ENCODE results near the gene NDUFA12.
"Not testable (repeated sequence)": the region's sequence is repeated elsewhere in the genome, so short reads cannot be mapped to it uniquely, and the experiment has no call there.

The NDUFA12 gene

DNA sequence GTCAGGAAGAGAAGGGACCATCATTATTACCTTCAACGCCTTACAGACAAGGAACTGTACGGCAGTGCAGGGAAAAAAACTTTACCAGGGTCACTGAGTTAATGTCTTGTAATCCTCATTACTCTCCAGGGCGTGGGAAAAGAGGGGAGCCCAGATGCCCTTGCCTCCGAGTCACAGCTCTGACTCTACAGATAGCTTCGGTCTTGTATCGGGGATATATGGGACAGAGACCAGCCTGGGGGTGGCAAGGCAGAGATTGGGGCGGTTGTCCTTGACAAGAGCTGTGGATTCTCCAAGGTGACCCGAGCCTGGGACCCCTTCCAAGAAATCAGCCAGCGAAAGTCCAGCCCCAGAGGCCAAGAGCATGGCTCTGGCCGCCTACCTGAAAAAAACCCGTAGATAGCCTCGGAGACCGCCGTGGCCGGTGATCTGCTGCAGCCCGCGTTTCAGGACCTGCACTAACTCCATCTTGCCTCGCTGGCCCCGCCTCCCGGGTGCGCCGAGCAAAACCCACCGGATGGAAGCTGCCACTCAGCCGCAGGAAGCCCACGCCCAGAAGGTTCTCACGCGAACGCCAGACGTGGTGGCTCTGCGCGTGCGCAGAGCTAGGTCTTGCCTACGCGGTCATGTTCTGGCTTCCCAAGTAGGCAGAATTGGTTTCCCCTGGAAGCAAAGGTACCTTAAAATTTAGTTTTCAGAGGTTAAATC lies at the start of gene NDUFA12:
TSS of gene NDUFA12 (minus strand) at position 485 of the 708 bp plus-strand sequence. CDS start at position 468, 17 bp downstream.
- DNase-seq = peak; percentile 86

DNA sequence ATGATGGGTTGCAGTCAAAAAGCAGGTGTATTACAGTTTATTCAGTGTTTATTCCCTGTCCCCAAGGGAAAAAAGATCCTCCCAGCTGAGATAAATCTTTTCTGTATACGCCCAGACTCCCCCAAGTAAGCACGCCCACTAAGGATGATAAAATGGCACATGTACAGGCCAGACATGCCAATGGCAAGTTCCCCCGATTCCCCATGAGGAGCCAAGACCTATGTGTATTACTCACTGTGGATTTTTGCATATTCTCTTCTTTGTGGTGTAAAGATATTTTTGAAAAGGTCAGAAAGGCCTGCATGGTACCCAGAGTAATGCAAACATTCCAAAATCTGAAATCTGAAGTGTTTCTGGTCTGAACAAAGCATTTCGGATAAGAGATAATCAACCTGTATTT lies 47.7 kb upstream of the NDUFA12 start:
- no peak for DNase-seq

DNA sequence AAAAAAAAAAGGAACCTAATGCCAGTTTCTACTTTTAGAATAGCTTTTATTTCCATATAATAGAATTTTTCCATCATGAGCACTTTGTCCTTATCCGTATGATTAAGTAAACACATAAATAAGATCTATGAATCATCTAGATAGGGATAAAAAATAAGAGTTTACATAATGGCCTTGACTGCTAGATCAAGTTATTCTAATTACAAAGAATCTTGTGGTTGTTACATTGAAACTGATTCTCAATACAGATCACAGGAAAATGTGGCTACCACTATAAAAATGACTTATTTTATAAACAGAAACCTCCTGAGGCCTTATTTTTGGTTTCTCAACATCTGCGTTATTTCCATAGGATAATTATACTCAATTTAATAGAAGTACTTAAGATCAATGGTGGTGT lies 34.4 kb upstream of the NDUFA12 start:
- no peak for DNase-seq

DNA sequence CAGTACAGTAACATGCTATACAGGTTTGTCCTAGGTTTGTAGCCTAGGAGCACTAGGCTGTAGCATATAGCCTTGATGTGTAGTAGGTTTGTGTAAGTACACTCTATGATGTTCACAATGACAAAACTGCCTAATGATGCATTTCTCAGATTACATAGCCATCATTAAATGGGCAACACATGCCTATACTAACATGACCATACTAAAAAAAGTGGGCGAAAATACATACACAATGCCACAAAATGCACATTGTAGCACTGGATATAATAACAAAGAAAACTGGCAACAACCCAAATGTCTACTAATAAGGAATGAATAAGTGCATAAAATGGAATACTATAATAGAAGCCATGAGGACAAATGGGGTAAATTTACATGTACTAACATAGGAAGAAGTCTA lies 31.3 kb upstream of the NDUFA12 start:
- DNase-seq = no peak

DNA sequence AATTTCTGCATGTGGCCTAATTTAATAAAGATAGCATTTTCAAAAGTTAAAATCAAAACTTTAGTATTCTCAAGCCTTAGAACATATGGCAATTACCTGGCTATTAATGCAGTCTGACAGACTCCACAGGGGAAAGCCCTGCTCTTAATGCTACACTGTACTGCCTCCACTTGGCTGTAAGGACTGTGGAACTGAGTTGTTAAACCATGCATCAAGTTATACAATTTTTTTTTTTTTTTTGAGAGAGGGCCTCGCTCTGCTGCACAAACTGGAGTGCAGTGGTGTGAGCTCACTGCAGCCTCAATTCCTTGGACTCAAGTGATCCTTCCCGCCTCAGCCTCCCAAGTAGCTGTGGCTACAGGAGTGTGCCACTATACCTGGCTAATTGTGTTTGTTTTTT lies 19.0 kb upstream of the NDUFA12 start:
- DNase-seq = no peak

DNA sequence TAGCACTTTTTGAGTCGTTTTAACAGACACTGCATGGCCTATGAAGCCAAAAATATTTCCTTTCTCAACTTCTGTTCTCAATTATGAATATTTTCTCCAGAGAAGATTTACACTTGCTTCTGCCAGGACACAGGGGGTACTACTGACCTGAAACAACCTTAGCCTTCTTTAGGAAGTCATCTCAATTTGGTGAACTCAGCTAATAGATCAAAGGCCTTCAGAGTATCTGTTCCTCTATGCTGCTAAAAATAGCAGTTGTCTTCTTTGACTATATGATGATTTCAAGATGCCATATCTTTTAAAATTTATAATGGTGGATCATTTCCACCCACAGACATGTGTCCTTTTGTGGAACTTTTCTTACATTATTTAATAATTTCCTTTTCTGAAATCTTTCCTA lies 14.0 kb upstream of the NDUFA12 start:
- no peak for DNase-seq

DNA sequence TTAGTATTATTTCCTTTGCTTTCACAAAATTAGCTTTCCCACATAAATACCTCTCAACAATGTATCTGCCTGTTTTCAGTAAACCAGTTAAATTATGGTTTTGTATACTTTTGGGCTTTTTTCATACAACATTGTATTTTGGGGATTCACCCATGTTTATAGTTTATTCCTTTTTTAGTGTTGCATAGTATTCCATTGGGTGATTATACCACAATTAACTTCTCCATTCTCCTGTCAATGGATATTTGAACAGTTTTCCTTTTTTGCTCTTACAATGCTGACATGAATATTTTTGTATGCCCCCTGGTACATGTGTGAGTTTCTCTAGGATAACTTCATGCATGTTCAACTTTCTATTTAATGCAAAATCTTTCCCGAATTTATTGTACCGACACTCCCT lies 12.6 kb upstream of the NDUFA12 start:
- no peak for DNase-seq

DNA sequence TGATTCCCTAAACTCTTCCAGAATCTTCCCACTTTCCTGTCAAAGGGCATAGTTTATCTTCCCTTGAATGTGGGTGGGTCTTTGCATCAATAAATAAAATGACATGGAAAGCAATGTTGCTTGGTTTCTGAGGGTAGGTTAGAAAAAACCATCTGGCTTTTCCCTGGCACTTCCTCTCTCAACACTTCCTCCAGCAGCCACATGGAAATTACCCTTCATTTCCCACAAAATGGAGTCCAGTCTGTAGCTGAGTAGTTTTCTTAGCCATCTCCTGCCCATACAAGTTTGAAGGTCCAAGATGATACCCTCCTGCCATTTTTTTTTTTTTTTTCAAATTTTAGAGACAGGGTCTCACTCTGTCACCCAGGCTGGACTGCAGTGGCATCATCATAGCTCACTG lies 11.1 kb upstream of the NDUFA12 start:
- no peak for DNase-seq

DNA sequence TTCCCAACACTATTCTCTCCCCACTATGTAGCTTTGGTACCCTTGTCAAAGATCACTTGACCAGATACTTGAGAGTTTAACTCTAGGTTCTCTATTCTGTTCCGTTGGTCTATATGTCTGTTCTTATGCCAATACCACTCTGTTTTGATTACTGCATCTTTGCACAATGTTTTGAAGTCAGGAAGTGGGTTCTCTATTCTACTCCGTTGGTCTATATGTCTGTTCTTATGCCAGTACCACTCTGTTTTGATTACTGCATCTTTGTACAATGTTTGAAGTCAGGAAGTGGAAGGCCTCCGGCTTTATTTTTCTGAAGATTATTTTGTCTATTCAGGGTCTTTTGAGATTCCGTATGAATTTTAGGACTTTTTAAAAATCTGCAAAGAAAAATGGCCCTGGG lies 2.7 kb upstream of the NDUFA12 start:
- no peak for DNase-seq

DNA sequence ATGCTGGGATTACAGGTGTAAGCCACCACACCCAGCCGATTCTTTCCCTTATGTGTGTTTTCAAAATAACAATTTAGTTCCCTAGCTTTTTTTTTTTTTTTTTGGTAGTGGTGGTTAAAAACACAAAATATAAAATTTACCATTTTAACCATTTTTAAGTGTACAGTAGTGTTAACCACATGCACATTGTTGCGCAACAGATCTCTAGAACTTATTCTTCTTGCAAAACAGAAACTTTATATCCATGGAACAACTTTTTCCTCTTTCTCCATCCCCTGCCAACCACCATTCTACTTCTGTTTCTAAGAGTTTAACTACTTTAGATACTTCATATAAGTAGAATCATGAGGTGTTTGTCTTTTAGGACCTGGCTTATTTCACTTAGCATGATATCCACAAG lies 1.1 kb upstream of the NDUFA12 start:
- DNase-seq = no peak

DNA sequence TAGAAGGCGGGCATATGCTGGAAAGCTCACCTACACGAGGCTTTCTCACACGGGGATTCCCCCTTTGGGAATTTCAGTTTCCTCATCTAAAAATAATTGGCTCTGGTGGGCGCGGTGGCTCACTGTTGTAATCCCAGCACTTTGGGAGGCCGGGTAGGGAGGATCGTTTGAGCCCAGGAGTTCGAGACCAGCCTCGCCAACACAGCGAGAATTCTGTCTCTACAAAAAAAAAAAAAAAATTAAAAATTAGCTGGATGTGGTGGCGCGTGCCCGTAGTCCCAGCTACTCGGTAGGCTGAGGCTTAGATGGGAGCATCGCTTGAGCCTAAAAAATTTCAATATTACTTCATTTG lies 400 bp upstream of the NDUFA12 start:
- DNase-seq = no peak

DNA sequence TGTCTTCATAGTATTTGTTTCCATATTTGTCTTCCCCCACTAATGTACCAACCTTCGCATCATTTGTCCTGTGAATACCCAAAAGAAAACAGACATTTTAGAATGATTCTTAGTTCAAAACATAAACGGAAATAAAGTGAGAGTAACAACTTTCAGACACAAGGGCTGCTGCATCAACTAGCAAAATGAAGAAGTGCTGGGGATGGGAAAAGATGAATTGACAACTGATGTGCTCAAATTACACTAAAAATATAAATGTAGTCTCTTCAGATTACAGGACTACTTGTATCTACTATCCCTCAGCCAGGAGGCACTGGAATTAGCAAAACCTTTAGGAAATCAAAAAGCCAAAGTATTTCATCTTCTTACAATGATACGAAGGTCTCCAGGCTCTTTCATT lies 743 bp downstream of the NDUFA12 start:
- no peak for DNase-seq

DNA sequence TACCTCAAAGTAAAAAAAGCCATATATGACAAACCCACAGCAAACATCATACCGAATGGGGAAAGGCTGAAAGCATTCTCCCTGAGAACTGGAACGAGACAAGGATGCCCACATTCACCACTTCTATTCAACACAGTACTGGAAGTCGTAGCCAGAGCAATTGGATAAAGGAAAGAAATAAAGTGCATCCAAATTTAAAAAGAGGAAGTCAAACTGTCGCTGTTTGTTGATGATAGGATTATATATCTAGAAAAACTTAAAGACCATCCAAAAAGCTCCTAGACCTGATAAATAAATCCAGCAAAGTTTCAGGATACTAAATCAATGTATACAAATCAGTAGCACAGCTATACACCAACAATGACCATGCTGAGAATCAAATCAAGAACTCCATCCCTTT lies 5.2 kb downstream of the NDUFA12 start:
- DNase-seq = no peak

DNA sequence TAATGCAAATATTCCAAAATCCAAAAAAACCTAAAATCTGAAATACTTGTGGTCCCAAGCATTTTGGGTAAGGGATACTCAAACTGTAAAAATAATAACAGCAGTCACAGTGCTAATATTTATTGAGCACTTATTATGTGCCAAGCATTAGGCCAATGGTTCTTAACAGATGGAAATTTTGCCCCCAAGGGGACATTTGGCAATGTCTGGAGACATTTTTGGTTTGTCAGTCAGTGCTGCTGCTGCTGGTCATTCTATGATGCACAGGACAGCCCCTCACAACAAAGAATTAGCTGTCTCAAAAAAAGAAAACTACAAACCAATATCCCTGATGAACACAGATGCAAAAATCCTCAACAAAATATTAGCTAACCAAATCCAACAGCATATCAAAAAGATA lies 5.8 kb downstream of the NDUFA12 start:
- DNase-seq = no peak

DNA sequence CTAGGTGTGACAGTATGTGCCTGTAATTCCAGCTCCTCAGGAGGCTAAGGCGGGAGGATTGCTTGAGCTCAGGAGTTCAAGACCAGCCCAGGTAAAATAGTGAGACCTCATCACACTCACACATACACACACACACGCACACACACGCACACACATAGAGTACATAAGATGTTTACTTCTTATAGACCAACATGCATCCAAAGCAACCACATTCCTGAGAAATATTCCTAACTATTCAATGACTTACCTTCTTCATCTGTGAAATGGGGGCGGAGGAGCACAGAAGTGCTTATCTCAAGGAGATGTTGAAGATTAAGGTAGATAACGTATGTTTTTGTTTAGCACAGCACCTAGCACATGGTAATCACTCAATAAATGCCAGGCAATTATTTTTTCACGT lies 6.4 kb downstream of the NDUFA12 start:
- no peak for DNase-seq

DNA sequence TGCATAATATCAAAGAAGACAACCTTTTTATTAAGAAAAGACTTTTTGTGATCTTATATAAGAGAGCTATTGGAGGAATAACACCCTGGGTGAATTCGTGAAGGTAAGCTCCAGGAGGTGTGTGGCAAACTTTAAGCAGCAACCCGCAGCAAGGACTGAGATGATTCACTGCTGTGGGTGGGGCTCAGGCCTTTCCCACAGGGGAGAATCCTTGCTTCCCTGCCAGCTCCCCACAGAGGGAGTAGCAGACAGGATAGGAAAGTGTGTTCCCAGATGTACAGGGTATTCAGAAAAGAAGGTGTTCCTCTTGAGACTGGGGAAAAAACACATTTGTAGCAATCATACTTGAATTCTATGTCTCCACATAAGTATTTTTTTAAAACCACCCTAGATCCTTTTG lies 9.2 kb downstream of the NDUFA12 start:
- no peak for DNase-seq

DNA sequence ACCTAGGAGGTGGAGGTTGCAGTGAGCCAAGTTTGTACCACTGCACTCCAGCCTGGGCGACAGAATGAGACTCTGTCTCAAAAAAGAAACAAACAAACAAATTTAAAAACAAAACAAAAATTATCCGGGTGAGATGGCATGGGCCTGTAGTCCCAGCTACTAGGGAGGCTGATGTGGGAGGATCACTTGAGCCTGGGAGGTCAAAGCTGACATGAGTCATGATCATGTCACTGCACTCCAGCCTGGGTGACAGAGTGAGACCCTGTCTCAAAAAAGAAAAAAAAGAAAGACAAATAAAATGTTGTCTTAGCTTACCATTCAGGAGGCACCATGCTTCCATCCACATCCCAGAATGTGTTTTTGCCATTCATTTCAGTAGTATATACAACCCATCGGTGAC lies 9.6 kb downstream of the NDUFA12 start:
- DNase-seq = not testable (repeated sequence)

DNA sequence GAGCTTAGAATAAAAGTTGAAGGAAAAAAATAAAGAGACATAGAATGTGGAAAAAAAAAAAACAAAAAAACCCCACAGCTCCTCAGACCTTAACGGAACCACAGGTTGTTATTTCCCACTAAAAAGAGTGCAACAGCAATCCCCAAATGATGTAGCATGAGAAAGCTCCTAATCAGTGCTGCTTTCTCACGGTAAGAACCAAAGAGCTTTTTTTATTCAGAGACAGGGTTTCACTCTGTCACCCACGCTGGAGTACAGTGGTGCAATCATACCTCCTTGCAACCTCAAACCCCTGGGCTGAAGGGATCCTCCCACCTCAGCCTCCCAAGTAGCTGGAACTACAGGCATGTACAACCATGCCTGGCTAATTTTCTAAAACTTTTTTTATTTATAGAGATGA lies 13.3 kb downstream of the NDUFA12 start:
- DNase-seq = no peak

DNA sequence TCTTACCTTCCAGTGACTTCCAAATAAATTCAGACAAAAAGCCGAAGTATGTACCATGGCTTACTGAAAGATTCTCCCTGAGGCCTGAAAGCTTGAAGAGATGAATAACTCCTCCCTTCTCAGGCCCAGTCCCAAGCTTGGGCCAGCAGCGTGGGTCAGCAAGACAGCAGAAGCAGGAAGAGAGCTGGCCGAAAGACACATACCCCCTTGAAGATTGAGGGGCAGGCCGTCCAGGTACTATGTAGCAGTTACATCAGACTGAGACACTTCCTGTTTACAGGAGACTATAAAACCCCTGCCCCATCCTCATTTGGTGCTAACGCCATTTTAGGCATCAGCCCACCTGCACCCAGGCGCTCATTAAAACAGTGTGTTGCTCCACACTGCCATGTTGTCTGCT lies 15.0 kb downstream of the NDUFA12 start:
- no peak for DNase-seq

DNA sequence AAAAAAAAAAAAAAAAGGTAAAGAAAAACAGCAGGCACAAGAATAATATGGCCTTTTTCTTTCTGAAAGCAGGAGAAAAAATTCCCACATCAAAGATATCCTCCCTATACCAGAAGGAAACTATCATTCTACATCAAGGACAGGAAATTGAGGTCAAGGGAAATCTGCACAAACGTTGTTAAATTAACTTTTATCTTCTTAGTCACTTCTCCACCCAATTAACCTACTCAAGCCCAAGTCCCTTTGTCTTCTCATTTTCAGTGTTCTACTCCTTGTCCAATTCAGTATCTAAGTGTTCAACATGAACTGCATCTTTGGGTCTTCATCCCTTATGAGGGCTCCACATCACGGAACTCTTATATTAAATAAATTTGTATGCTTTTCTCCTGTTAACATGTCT lies 15.7 kb downstream of the NDUFA12 start:
- DNase-seq = no peak

DNA sequence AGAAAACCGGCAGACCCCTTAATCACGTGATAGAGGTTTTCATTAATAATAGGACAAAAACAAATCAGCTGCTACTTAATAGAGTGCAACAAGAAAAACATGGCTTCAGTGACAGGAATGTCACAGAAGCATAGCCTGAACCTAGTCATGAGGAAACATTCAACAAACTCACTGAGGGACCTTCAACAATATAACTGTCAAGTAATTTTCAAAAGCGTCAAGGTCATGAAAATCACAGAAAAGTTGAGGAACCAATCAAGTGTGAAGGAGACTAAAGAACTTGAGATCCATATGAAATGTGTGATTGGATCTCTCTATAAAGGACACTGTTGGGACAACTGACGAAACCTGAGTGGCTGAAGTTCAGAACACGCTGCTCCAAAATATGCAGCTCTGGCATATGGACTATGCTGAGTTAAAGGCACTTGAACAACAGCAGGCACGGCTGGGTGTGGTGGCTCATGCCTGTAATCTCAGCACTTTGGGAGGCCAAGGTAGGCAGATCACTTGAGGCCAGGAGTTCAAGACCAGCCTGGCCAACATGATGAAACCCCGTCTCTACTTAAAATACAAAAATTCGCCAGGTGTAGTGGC lies 16.3 kb downstream of the NDUFA12 start:
- no peak for DNase-seq

DNA sequence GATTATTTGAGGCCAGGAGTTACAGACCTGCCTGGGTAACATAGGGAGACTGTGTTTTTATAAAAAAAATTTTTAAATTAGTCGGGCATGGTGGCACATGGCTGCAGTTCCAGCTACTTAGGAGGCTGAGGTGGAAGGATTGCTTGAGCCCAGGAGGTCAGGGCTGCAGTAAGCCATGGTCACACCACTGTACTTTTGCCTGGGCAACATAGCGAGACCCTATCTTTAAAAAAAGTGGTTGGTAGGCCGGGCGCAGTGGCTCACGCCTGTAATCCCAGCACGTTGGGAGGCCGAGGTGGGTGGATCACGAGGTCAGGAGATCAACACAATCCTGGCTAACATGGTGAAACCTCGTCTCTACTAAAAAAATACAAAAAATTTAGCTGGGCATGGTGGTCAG lies 18.4 kb downstream of the NDUFA12 start:
- not testable (repeated sequence) for DNase-seq

DNA sequence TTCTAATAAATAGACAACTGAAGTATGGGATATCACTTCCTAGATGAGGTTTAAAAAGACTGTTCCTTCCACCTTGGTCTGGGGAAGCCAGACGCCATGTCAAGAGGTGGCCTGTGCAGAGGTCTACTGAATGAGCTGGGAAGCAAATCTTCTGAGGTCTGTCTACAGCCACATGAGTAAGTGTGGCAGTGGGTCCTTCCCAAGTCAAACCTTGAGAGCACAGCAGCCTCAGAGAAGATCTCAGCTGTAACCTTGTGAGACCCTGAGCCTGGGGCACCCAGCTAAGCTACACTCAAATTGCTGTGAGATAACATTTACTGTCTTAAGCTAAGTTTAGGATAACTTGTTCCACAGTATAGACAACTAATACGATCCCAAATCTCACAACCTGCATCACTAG lies 20.2 kb downstream of the NDUFA12 start:
- DNase-seq = no peak

DNA sequence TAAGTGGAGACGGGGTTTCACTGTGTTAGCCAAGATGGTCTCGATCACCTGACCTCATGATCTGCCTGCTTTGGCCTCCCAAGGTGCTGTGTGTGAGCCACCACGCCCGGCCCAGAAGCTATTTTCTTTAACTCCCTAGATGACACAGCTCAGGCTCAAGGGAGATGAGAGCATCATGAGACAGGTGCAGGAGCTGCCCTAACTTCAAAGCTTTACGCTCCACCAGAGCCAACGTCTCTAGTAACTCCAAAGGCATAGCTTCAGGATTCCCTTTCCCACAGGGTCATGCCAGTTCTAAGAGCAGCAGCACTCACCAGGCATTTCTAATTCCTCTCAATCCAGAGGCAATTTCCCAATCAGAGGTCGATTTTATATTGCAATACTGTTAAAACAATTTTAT lies 21.0 kb downstream of the NDUFA12 start:
- DNase-seq = no peak

DNA sequence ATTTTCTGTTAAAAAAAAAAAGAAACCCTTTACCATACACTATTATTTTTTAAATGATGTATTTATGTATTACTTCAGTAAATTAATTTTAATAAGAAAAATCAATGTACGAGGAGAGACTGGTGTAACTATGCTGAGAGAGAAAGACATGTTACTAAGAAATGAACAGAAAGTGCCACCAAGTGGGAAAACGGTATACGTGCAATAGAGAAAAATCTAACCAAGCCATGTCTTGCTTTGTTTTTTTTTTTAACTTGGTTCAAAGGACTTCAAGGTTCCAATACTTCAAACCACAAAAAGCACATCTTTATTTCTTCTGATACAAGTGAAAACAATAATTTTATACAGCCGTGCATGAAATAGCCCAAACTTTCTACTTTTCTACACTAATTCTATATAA lies 22.9 kb downstream of the NDUFA12 start:
- DNase-seq = no peak
